HG02943 (cell line): Measurements from ENCODE around the gene MYMK.
"Not testable (repeated sequence)": the region's sequence is repeated elsewhere in the genome, so short reads cannot be mapped to it uniquely, and the experiment has no call there.

Experiments used
- ATAC-seq: cut with Tn5 transposase; IDR thresholded peaks from one replicate; pipeline ENCODE4 v1.9.1; 2021; ENCODE audit warnings: mild to moderate bottlenecking, low read depth, moderate library complexity; ENCODE audit not compliant: unreplicated experiment

Gene MYMK, protein sequence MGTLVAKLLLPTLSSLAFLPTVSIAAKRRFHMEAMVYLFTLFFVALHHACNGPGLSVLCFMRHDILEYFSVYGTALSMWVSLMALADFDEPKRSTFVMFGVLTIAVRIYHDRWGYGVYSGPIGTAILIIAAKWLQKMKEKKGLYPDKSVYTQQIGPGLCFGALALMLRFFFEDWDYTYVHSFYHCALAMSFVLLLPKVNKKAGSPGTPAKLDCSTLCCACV

DNA sequence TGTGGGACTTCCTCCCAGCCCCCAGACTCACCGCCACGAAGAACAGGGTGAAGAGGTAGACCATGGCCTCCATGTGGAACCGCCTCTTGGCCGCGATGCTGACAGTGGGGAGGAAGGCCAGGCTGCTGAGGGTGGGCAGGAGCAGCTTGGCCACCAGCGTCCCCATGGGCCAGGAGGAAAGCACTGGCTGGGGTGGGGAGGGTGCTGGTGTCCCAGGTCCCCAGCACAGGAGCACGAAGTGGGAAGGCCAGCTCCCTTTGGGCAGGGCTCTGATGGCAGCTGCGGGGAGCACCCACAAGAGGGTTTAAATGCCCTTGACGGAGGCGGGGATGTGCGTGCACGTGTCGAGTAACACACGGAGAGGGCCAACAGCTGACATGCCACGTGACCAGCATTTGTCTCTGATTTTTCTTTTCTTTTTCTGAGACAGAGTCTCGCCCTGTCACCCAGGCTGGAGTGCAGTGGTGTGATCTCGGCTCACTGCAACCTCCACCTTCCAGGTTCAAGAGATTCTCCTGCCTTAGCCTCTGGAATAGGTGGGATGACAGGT is at the start of gene MYMK:
TSS of gene MYMK (minus strand) at position 281 of the 550 bp plus-strand sequence. CDS start at position 166, 115 bp downstream.
- ATAC-seq, result no peak

DNA sequence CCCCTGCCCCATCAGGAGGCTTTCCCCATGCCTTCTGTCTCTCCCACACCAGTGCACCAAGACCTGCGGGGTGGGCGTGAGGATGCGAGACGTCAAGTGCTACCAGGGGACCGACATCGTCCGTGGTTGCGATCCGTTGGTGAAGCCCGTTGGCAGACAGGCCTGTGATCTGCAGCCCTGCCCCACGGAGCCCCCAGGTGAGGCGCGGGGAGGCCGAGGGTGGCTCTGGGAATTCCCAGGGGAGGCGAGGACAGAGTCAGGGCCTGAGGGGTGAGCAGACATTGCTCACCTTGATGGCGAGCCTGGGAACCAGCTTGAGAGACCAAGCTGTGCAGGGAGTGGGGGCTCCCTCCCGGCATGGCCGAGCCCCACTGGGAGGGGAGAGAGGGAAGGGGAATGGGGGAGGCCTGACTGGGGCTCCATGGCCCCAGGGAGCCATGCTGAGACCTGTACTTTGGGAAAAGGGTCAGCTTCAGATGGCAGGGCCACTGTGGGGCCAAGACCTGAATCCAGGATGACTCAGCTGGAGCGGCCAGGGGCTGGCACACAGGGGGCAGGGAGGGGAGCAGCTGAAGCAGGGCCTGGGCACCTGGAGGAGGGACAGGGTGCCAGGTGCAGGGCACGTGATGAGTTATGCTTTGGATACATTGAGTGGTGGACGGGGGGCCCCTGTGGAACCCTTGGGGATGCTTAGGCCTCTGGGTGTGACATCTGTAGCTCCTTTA is 49.2 kb upstream of the MYMK start:
- ATAC-seq, result no peak

DNA sequence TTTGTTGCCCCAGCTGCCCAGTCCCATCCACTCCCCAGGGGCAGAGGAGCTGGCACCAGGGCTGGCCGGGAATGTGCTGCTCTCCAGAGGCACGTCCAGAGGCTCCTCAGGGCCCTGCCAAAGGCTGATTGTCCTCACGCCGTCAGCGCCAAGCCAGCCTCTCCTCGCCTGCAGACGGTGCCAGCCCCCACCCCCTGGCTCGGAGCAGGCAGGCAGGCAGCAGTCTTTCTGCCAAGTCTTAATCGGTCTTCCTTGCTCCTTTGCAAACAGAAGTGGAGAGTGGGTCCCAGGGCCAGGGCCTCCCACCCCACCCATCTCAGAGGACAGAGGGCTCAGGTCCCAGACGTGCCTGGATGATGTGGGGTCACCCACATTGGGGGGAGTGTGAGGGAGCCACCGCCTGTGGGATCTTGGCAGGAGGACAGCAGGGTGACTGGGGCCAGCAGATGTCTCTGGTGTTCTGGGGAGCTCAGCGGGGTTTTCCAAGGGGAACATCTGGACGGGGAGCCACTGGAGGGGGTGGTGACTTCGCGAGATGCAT is 48.1 kb upstream of the MYMK start:
- ATAC-seq, result no peak

DNA sequence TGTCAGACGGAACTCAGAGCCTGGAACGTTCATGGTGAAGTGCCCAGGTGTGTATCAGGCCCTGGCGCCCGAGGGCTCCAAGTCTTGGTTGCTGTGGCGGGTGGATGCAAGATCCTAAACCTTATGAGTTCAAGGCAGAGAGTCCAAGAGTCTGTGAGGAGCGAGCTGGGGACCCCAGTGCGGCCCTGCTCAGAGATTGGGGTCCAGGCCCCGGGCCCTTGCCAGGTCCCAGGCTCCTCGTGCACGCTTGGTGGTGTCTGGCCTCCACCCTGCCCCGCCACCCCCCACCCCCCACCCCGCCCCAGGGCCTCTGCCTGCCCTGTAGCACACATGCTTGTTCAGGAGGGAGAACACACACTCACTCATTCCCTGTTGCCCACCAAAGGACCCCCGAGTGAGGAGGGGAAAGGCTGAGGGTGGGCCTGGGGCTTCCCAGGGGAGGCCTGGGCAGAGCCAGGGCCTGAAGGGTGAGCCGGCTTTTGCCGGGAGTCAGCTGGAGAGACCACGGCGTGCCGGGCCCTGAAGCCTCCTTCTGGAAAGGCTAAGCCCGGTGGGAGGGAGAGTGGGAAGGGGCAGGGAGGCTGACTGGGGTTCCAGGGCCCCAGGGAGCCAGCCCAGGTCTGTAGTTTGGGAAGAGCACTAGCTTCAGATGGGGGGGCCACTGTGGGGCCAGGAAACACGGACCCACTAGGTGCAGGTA is 47.3 kb upstream of the MYMK start:
- no peak for ATAC-seq

DNA sequence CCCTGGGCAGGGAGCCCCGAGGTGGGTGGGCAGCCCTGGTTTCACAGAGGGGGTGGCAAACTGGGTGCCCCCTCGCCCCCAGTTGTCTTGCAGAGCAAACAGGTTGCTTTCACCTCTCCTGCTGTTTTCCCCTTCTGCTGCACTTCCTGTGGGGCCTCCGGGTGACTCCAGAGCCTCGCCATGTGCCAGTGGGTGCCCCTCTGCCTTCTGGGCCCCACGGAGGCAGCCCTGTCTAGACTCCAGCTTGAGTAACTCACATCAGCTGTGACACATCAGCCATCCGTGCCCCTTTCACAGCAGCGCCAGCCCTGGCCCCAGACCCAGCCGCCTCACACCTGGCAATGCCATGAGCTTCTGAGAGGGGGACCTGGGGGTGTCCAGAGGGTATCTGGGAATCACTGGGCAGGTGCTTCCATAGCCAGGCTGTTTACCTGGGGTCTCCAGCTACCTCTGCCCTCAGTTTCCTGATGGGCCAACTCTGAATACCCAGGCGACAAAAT is 46.7 kb upstream of the MYMK start:
- ATAC-seq, result no peak

DNA sequence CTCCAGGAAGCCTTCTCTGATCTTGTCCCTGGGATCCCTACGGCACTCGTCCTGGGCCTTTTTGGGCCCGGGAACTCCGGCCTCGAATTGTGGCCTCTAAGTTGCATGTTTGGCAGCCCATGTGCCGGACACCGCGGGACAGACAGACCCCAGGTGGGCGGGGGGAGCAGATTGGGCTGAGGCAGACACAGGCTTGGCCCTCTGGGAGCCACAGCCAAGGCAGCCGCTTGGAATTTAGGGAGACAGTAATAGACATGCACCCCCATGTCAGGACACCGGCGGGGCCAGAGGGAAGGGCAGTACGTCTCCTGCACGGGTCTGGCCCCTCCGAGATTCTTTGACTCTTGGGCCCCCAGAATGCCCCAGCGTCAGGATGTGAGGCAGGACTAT is 45.9 kb upstream of the MYMK start:
- no peak for ATAC-seq

DNA sequence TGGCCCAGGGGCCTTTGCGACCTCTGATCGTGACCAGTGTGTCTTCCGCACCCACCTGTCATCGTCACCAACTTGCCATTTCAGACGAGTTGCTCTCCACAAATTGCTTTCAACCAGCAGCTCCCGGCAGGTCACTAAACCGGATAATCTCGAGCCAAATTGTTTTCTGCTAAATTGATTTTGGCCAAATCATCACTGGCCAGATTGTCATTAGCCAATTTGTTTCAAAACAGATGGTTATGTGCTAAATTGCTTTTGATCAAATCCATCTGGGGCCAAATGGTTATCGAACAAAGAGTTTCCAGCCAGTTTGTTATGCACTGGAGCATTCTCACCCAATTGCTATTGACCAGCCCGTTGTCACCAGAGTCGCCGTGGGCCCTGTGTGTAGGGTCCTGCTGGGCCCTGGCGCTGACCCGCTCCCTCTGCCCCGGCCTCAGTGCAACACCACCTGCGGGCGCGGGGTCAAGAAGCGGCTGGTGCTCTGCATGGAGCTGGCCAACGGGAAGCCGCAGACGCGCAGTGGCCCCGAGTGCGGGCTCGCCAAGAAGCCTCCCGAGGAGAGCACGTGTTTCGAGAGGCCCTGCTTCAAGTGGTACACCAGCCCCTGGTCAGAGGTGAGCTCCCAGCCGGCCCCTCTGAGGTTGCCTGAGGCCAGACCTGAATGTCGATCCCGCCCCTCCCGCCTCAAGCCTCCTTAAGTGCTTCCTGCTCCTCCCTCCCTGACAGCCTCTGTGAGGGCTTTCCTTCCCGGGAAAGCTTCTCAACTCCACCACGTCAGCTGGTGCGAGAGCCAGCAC is 45.3 kb upstream of the MYMK start:
- no peak for ATAC-seq

DNA sequence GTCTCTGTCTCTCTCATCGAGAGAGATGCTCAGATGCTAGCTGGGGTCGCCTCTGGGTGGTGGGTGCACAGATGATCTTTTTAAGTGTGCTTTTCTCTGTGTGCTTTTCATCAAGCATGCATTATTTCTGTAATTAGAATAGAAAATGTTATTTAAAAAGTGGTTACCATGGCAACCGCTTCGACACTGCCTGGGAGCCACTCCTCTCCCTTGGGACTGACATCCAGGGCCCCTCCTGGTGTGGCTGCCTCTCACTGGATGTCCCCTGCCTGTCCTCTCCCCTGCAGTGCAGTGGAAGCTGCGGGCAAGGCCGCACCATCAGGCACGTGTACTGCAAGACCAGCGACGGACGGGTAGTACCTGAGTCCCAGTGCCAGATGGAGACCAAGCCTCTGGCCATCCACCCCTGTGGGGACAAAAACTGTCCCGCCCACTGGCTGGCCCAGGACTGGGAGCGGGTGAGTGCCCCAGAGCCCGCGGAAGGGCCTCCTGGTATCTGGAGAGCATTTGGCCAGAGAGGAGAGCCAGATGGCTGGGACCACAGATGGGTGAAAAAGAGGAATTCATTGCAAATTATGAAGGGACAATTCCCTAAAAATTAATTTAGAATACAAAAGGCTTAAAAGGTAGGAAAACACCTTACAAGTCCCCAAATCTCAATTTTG is 44.5 kb upstream of the MYMK start:
- ATAC-seq, result no peak

DNA sequence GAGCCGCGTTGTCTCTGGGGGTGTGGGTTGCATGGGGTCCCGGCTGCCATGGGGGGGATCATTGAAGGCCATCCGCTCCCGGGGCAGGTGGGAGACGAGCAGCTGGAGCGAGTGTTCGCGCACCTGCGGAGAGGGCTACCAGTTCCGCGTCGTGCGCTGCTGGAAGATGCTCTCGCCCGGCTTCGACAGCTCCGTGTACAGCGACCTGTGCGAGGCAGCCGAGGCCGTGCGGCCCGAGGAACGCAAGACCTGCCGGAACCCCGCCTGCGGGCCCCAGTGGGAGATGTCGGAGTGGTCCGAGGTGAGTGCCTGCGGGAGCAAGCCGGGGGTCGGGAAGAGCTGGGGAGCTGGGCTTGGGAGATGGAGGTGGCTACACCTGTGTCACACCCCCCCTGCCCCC is 43.4 kb upstream of the MYMK start:
- no peak for ATAC-seq

DNA sequence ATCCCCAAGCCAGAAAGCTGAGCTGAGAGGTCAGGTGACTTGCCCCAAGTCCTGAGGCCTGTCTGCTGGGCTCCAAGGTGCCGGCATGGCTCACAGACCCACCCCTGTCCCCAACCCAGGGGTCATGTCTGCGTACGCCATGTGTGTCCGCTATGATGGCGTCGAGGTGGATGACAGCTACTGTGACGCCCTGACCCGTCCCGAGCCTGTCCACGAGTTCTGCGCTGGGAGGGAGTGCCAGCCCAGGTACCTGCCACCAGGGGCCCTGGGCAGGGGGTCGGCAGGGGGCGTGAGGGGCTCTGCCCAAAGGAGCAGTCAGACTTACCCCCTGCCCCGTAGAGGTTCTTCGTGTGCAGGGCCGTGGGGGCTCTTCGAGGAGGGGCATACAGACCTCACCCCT is 42.1 kb upstream of the MYMK start:
- ATAC-seq, result no peak

DNA sequence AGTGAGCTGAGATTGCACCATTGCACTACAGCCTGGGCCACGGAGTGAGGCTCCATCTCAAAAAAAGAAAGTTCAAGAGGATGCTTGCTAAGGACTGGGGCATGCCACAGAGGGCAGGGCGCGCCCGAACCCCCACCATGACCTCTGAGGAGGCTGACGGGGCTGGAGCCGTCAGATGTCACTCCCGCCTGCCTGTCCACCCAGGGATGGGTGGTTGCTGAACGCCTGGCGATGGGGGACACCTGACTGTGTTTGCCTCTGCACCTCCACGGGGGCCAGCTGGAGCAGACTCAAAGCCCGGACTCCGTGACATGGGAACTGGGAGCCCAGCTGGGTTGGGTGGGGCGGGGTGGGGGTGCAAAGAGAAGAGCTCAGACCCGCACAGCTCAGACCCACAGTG is 41.6 kb upstream of the MYMK start:
- no peak for ATAC-seq

- no peak for ATAC-seq
Observed at GRCh38 chr9:133564451-133565116, 39.8 kb upstream of the MYMK start.

DNA sequence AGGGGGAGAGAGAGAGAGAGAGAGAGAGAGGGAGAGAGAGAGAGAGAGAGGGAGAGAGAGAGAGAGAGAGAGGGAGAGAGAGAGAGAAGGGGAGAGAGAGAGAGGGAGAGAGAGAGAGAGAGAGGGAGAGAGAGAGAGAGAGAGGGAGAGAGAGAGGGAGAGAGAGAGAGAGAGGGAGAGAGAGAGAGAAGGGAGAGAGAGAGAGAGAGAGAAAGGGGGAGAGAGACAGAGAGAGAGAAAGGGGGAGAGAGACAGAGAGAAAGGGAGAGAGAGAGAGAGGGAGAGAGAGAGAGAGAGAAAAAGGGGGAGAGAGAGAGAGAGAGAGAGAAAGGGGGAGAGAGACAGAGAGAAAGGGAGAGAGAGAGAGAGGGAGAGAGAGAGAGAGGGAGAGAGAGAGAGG is 39.1 kb upstream of the MYMK start:
- ATAC-seq, result not testable (repeated sequence)

GRCh38 chr9:133563291-133563796 is 38.6 kb upstream of the MYMK start:
- ATAC-seq, result no peak

GRCh38 chr9:133562611-133563290 is 38.0 kb upstream of the MYMK start:
- ATAC-seq, result no peak

GRCh38 chr9:133561976-133562554 is 37.3 kb upstream of the MYMK start:
- no peak for ATAC-seq

DNA sequence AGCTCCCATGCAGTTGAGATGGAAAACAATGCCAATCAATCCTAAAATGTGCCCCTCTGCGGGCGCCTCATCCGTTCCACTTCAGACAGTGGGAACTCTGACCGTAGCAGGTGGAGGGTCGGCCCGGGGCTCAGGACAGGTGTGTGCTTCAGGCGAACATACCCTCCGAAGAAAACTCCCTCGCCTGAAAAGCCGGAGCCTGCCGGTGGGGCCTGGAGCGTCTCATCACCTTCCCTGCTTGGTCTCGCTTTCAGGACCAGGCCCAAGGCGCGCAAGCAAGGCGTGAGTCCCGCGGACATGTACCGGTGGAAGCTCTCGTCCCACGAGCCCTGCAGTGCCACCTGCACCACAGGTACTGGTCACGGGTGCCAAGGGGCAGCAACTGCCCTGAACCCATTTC is 36.2 kb upstream of the MYMK start:
- no peak for ATAC-seq

GRCh38 chr9:133560311-133560710 is 35.6 kb upstream of the MYMK start:
- ATAC-seq, result no peak
